ENCODE measurements around the gene ATAD5.

Gene ATAD5

DNA sequence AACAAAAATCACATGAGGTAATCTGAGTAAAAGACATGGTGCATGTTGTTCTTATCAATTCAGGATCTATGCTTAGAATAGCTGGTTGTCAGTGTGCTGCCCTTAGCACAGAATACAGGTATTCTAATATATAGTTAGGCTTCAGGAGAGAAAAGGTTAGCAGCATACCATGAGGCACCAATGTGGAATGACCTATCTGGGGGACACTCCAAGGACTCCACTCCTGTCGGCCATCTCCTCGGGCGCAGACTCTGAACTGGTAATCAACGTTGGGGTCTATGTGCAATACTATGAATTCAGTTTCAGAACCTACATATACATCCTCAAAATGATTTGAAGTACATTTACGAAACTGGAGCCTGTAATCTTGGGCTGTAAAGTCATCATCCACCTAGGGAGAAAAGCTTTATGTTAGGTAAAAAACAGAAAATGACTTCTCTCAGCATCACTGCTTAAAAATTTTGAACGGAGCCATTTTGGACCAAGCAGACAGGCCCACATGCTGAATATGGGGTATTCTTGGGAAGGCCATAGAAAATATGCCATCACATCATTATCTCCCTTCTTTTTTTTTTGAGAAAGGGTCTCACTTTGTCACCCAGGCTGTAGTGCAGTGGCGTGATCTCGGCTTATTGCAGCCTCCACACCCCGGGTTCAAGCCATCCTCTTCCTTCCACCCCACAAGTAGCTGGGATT, 38.3 kb upstream of the ATAD5 start:
- Histone ChIP-seq H3K14ac (ENCODE audit: low read length in 2 of 2) (no peak overlapping the region), H3K18ac (ENCODE audit: low read depth in 1 of 2, low read length in 2 of 2) (no peak overlapping the region), H4K8ac (ENCODE audit: low read length) (no peak overlapping the region), H3K27ac (ENCODE audit: low read length, poor library complexity, severe bottlenecking) (no peak overlapping the region), H2AK5ac (ENCODE audit: low read length, severe bottlenecking) (no peak overlapping the region), H2BK5ac (ENCODE audit: low read depth, low read length, poor library complexity, severe bottlenecking) (no peak overlapping the region), H3K27me3 (ENCODE audit: control insufficient read depth in 1 of 2, insufficient read depth in 1 of 2, low read length in 2 of 2) (no peaks in the 10 kb centered on the region), H3K9ac (ENCODE audit: low read length) (no peak overlapping the region), H3K9me3 (ENCODE audit: control insufficient read depth, low read length) (no peaks in the 10 kb centered on the region), H3K4me3 (ENCODE audit: insufficient read depth in 1 of 2, low read depth in 1 of 2, low read length in 2 of 2) (no peak overlapping the region), H2BK12ac (ENCODE audit: low read length in 2 of 2) (no peak overlapping the region), H3K23ac (ENCODE audit: low read length in 2 of 2) (no peak overlapping the region), H4K91ac (ENCODE audit: low read length) (no peak overlapping the region), H3K79me1 (replicated peaks; ENCODE audit: low read length, poor library complexity, severe bottlenecking) (peaks cover 6% of the 10 kb centered on the region), H3K4ac (ENCODE audit: low read depth in 1 of 2, low read length in 2 of 2) (no peak overlapping the region), H3K36me3 (ENCODE audit: control insufficient read depth in 1 of 2, insufficient read depth in 2 of 2, low read depth in 1 of 2, low read length in 2 of 2) (peaks cover 33 to 88% of the 10 kb centered on the region in 2 experiments), H2BK15ac (ENCODE audit: low read depth, poor library complexity, severe bottlenecking) (no peak overlapping the region), H2BK120ac (ENCODE audit: low read depth, low read length) (no peak overlapping the region), H3K4me2 (ENCODE audit: low read length, poor library complexity, severe bottlenecking) (no peak overlapping the region), H3K4me1 (ENCODE audit: control insufficient read depth, insufficient read depth, low read depth, low read length) (no peaks in the 10 kb centered on the region), H2AFZ (ENCODE audit: low read depth, low read length) (no peak overlapping the region)
- no peak for DNase-seq
- 99% methylated on average over 9 of the region's 9 CpGs for WGBS

DNA sequence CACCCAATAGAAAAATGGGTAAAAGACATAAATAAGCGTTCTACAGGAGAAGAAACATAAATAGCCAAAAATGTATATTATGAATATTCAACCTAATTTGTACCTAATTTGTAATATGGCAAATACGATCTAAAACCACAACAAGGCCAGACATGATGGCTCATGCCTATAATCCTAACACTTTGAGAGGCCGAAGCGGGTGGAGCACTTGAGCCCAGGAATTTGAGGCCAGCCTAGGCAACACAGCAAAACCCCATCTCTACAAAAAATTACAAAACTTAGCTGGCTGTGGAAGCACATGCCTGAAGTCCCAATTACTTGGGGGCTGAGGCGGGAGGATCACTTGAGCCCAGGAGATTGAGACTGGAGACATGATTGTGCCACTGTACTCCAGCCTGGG, 37.4 kb upstream of the ATAD5 start:
- no peak for DNase-seq
- WGBS, result 93% methylated on average over 4 of the region's 5 CpGs
- Histone ChIP-seq H3K27ac (ENCODE audit: low read length, poor library complexity, severe bottlenecking) (no peak overlapping the region), H2BK12ac (ENCODE audit: low read length in 2 of 2) (no peak overlapping the region), H3K4me2 (ENCODE audit: low read length, poor library complexity, severe bottlenecking) (no peak overlapping the region), H2BK15ac (ENCODE audit: low read depth, poor library complexity, severe bottlenecking) (no peak overlapping the region), H4K91ac (ENCODE audit: low read length) (no peak overlapping the region), H2AK5ac (ENCODE audit: low read length, severe bottlenecking) (no peak overlapping the region), H3K18ac (ENCODE audit: low read depth in 1 of 2, low read length in 2 of 2) (no peak overlapping the region), H3K4me3 (ENCODE audit: insufficient read depth in 1 of 2, low read depth in 1 of 2, low read length in 2 of 2) (no peak overlapping the region), H3K36me3 (ENCODE audit: control insufficient read depth in 1 of 2, insufficient read depth in 2 of 2, low read depth in 1 of 2, low read length in 2 of 2) (peaks cover 33 to 81% of the 10 kb centered on the region in 2 experiments), H3K4me1 (ENCODE audit: control insufficient read depth, insufficient read depth, low read depth, low read length) (no peaks in the 10 kb centered on the region), H3K14ac (ENCODE audit: low read length in 2 of 2) (no peak overlapping the region), H2BK5ac (ENCODE audit: low read depth, low read length, poor library complexity, severe bottlenecking) (no peak overlapping the region), H3K9me3 (ENCODE audit: control insufficient read depth, low read length) (no peaks in the 10 kb centered on the region), H4K8ac (ENCODE audit: low read length) (no peak overlapping the region), H3K9ac (ENCODE audit: low read length) (no peak overlapping the region), H2BK120ac (ENCODE audit: low read depth, low read length) (no peak overlapping the region), H3K27me3 (ENCODE audit: control insufficient read depth in 1 of 2, insufficient read depth in 1 of 2, low read length in 2 of 2) (no peaks in the 10 kb centered on the region), H2AFZ (ENCODE audit: low read depth, low read length) (no peak overlapping the region), H3K4ac (ENCODE audit: low read depth in 1 of 2, low read length in 2 of 2) (no peak overlapping the region), H3K23ac (ENCODE audit: low read length in 2 of 2) (no peak overlapping the region), H3K79me1 (replicated peaks; ENCODE audit: low read length, poor library complexity, severe bottlenecking) (peaks cover 6% of the 10 kb centered on the region)

DNA sequence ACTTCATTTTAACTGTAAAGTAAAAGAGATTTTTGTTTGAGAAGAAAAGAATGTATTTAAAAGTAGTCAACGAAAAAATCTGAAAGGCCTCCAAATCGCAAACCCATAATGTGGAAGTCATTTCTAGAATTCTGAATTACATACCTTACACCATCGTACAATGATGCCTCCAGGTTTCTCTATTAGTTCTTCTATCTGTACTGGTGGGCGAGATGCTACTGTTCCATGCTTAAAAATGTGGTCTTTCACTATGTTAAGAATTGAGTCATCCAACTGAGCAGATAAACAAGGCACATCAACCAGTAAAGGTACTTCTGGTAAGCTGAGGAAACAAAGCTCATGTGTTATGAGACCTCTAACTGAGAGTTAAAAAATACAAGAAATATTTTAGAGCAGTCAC, 35.8 kb upstream of the ATAD5 start:
- WGBS, result 96% methylated on average over 4 of the region's 4 CpGs
- Histone ChIP-seq H3K9ac (ENCODE audit: low read length) (no peak overlapping the region), H4K91ac (ENCODE audit: low read length) (no peak overlapping the region), H3K27me3 (ENCODE audit: control insufficient read depth in 1 of 2, insufficient read depth in 1 of 2, low read length in 2 of 2) (no peaks in the 10 kb centered on the region), H3K18ac (ENCODE audit: low read depth in 1 of 2, low read length in 2 of 2) (no peak overlapping the region), H3K27ac (ENCODE audit: low read length, poor library complexity, severe bottlenecking) (no peak overlapping the region), H2BK5ac (ENCODE audit: low read depth, low read length, poor library complexity, severe bottlenecking) (no peak overlapping the region), H3K4me3 (ENCODE audit: insufficient read depth in 1 of 2, low read depth in 1 of 2, low read length in 2 of 2) (no peak overlapping the region), H2BK15ac (ENCODE audit: low read depth, poor library complexity, severe bottlenecking) (no peak overlapping the region), H4K8ac (ENCODE audit: low read length) (no peak overlapping the region), H3K23ac (ENCODE audit: low read length in 2 of 2) (no peak overlapping the region), H3K14ac (ENCODE audit: low read length in 2 of 2) (no peak overlapping the region), H2BK12ac (ENCODE audit: low read length in 2 of 2) (no peak overlapping the region), H3K4me2 (ENCODE audit: low read length, poor library complexity, severe bottlenecking) (no peak overlapping the region), H3K4ac (ENCODE audit: low read depth in 1 of 2, low read length in 2 of 2) (no peak overlapping the region), H3K36me3 (ENCODE audit: control insufficient read depth in 1 of 2, insufficient read depth in 2 of 2, low read depth in 1 of 2, low read length in 2 of 2) (peaks cover 31 to 74% of the 10 kb centered on the region in 2 experiments), H2BK120ac (ENCODE audit: low read depth, low read length) (no peak overlapping the region), H3K4me1 (ENCODE audit: control insufficient read depth, insufficient read depth, low read depth, low read length) (no peaks in the 10 kb centered on the region), H2AK5ac (ENCODE audit: low read length, severe bottlenecking) (no peak overlapping the region), H3K9me3 (ENCODE audit: control insufficient read depth, low read length) (no peaks in the 10 kb centered on the region), H2AFZ (ENCODE audit: low read depth, low read length) (no peak overlapping the region), H3K79me1 (replicated peaks; ENCODE audit: low read length, poor library complexity, severe bottlenecking) (peaks cover 3% of the 10 kb centered on the region)
- no peak for DNase-seq

DNA sequence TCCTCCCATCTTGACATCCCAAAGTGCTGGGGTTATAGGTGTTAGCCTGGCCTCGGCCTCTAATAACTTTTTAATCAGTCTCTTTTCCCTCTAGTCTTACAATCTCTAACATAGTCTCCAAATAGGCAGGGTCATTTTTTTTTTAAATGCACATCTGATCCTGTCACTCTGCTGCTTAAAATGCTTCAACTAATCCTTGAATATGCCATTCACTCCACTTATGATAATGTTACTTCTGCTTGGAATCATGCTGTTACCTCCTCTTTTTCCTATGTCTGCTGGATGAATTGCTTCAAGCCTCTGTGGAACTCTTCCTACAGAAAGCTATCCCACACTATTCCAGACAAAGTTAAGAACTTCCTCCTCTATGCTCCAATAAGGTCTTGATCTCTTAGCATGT, 30.1 kb upstream of the ATAD5 start:
- 99% methylated on average over 1 of the region's 1 CpG for WGBS

More for the DNA sequence above, 30.1 kb upstream of the ATAD5 start:
- Histone ChIP-seq H3K4me3 (ENCODE audit: insufficient read depth in 1 of 2, low read depth in 1 of 2, low read length in 2 of 2) (no peak overlapping the region), H2AFZ (ENCODE audit: low read depth, low read length) (no peak overlapping the region), H4K8ac (ENCODE audit: low read length) (no peak overlapping the region), H2AK5ac (ENCODE audit: low read length, severe bottlenecking) (no peak overlapping the region), H4K91ac (ENCODE audit: low read length) (no peak overlapping the region), H3K27me3 (ENCODE audit: control insufficient read depth in 1 of 2, insufficient read depth in 1 of 2, low read length in 2 of 2) (no peaks in the 10 kb centered on the region), H2BK15ac (ENCODE audit: low read depth, poor library complexity, severe bottlenecking) (no peak overlapping the region), H2BK12ac (ENCODE audit: low read length in 2 of 2) (no peak overlapping the region), H3K14ac (ENCODE audit: low read length in 2 of 2) (no peak overlapping the region), H3K4me1 (ENCODE audit: control insufficient read depth, insufficient read depth, low read depth, low read length) (no peaks in the 10 kb centered on the region), H3K79me1 (replicated peaks; ENCODE audit: low read length, poor library complexity, severe bottlenecking) (peaks cover 20% of the 10 kb centered on the region), H2BK5ac (ENCODE audit: low read depth, low read length, poor library complexity, severe bottlenecking) (no peak overlapping the region), H3K4ac (ENCODE audit: low read depth in 1 of 2, low read length in 2 of 2) (no peak overlapping the region), H3K4me2 (ENCODE audit: low read length, poor library complexity, severe bottlenecking) (no peak overlapping the region), H3K36me3 (ENCODE audit: control insufficient read depth in 1 of 2, insufficient read depth in 2 of 2, low read depth in 1 of 2, low read length in 2 of 2) (peaks cover 17 to 52% of the 10 kb centered on the region in 2 experiments), H3K23ac (ENCODE audit: low read length in 2 of 2) (no peak overlapping the region), H3K9me3 (ENCODE audit: control insufficient read depth, low read length) (no peaks in the 10 kb centered on the region), H3K9ac (ENCODE audit: low read length) (no peak overlapping the region), H3K27ac (ENCODE audit: low read length, poor library complexity, severe bottlenecking) (no peak overlapping the region), H3K18ac (ENCODE audit: low read depth in 1 of 2, low read length in 2 of 2) (no peak overlapping the region), H2BK120ac (ENCODE audit: low read depth, low read length) (no peak overlapping the region)
- no peak for DNase-seq

Data from mesenchymal stem cell (in vitro differentiated cells and primary cell).